Body of pancreas (tissue), 4 donors: ENCODE measurements around the gene SLC3A2.
A peak's percentile ranks its signal among the peaks of the same experiment; 100 is the strongest.

Experiments
- CTCF ChIP-seq, 7 experiments: fragments of 450-650 bp in 4 of 7; fragments of 200-600 bp in 3 of 7; sonication (generic) in 3 of 7; IDR thresholded peaks; one replicate each; pipeline ENCODE4 v1.5.1; 2016 to 2019; ENCODE audit warnings: antibody characterized with exemption in 7 of 7
- POLR2A ChIP-seq, 3 donors: fragments of 450-650 bp; IDR thresholded peaks; one replicate each; pipeline ENCODE4 v1.6.1; 2016; ENCODE audit warnings: antibody characterized with exemption in 3 of 3, mild to moderate bottlenecking in 2 of 3

- peak in 1 of 7 experiments; percentile 5 for TF ChIP-seq CTCF (IDR thresholded peaks at IDR 0.05)
- no peak for TF ChIP-seq POLR2A (IDR thresholded peaks at IDR 0.05)
Observed at GRCh38 chr11:62922653-62923431, 42.1 kb downstream of the SLC3A2 start.
